ENCODE results near the gene LRRN1.
"Not testable (repeated sequence)": the region's sequence is repeated elsewhere in the genome, so short reads cannot be mapped to it uniquely, and the experiment has no call there.

LRRN1 gene

DNA sequence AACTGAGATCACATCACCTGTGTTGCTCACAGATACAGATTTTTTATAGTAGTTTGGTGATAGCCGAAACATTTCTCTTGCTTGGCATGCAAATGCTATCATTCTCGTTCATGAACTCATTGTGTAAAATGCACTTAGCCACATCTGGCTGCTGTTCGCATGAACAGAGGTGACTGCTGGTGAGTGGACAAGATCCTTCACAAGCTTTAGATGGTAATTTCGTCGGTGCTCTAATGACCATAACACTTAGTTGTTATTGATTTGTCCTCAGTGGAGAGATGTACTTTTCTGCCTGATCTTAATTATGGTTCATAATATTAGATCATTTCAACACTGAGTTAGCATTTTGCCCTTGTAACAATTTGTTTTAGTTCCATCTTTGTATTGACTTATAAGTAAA, 13.8 kb downstream of the LRRN1 start:
- no peak for DNase-seq (ENCODE audit: low spot score)

DNA sequence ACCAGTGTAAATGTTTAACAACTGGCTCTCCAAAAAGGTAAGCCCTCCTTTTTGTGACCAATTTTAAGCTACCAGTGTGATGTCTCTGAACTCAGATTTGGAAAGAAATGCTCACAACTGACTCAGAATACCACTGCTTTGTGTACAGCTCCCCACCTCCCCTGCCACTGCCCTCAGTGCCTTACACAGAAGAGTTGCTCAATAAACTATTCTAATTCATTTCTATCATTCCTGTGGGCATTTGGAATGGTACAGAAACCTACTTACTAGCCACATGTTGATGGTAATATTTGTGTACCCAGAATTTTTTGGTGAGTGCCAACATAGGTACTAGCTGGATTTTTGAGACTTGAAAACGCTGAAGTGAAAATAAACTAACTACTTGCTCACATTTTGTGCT, 16.0 kb downstream of the LRRN1 start:
- DNase-seq (ENCODE audit: low spot score): no peak

DNA sequence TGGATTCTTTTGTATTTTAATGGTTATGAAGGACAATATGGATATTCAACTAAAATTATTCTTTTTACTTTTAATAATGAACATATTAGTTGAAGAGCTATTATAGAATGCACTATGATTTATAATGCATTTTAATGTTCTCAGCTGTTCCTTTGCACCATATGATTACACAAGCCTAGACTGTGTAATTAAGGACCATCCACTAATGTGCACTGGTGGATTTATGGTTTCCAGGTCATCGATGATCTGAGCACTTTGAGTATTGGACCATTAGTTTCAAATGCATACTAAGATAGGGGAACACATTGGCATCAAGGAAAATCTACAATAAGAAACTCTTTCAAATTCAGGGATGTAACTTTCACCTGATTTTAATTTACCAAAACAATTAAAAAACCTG, 16.8 kb downstream of the LRRN1 start:
- DNase-seq (ENCODE audit: low spot score): no peak

DNA sequence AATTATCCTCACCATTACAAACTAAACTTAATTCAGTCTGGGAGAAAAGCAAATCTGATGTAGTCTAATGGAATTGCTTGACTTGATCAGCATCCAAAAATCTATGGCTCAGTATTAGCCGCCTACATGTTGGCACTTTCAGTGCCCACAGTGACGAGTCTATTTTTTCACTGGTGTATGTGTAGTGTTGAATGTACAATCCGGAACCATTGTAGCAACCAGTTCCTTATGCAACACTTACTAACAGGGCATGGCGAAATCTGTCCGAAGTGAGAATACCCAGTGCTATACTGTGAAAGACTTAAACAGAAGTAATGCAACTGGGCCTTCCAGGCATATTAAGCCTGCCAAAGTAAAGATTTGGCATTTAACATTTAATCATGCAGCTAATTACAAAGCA, 18.6 kb downstream of the LRRN1 start:
- no peak for DNase-seq (ENCODE audit: low spot score)

DNA sequence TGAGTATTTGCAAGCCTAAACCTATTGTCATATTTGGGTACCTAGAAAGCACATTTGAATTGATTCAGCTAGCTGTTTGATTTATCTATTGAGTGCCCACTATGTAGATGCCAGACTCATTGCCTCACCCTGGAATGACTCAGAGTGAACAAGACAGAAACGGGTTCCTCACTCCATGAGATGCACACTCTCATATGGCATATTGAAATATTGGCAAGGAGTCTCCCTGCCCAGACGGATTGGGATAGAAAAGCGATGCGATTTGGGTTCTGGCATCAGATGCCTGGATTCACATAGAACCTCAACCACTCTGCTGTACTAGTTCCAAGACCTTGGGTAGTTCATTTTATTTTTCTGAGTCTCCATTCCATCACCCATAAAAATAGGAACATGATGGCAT, 22.5 kb downstream of the LRRN1 start:
- no peak for DNase-seq (ENCODE audit: low spot score)

DNA sequence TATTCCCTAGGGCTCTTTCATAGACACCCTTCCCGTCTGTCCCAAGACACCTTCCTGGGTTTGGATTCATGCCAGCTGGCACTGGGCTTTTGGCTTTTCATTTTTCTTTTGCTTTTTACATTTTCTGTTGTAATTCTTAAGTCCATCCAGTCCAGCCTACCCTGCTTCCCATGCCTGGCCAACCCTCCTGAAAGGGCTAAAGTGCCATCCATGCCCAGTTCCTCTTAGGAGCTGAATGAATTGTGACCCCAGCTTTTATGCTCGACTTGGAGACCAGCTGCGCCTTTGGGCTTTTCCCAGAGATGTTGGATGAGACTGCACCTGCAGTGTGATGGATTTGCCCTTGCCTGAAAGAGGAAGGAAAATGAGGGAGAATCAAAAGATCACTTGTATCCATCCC, 25.8 kb downstream of the LRRN1 start:
- DNase-seq (ENCODE audit: low spot score): no peak

DNA sequence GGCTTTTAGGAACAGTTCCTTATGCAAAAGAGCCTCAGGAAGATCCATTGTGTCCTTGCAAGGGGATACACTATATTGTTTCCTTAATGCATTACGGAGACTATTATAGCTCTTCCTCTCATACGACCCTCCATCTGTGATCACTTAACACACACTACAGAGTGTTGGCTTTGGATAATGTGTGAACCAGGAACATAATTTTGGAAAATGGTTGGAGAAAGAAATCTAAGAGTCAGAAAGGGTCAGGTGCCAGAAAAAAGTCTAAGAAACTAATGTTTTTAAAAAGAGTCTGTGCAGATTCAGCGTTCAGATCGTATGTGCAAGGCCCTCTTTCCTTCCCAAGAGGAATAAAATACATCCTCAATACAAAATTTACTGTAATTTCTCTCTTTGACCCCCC, 27.3 kb downstream of the LRRN1 start:
- no peak for DNase-seq (ENCODE audit: low spot score)

DNA sequence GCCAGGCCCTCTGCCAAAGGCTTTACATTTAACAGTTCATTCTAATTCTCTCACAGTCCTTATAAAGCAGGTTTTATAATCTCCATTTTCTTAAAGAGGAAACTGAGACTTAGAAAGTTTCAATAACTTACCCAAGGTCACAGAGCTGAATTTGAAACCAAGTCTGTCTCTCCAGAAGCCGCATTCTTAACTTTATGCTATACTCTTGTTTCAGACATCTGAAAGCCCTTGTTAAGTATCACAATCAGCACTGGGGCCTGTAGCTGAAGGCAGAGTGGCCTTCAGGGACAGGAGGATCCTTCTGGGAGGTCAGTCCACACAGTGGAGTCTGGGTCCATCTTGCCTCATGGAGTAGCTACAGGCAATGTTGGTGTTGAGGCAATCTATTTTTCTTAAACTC, 27.9 kb downstream of the LRRN1 start:
- DNase-seq (ENCODE audit: low spot score): no peak

DNA sequence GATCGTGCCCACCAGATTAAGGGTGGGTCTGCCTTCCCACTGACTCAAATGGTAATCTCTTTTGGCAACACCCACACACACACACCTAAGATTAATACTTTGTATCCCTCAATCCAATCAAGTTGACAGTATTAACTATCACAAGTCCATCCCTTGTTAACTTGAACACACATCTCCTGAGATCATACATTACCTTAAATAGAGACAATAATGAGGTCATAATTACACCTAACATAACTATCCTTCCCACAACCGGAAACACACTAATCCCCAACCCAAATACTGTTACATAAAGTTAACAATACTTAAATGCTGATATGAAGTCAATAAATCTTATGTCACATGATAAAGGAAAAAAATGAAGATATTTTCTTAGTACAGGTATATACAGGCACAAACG, 29.2 kb downstream of the LRRN1 start:
- DNase-seq (ENCODE audit: low spot score): not testable (repeated sequence)

DNA sequence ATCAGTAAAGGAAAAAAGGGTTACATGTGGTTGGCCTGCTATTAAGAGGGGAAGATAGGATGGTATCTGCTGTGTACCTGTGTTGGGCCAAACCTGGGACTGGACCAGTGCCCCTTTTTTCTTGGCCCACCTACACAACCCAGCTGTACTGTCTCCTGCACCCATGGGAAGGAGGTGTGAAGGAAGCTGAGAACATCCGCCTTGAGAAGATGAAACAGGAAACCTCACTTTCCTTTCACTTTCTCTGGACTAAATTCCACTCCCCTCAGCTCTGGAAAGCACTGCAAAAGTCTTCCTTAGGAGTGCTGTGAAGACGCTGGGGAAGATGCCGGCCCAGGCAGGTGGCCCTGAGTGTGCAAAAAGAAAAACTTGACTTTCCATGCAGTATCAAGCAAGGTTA, 37.6 kb downstream of the LRRN1 start:
- no peak for DNase-seq (ENCODE audit: low spot score)

DNA sequence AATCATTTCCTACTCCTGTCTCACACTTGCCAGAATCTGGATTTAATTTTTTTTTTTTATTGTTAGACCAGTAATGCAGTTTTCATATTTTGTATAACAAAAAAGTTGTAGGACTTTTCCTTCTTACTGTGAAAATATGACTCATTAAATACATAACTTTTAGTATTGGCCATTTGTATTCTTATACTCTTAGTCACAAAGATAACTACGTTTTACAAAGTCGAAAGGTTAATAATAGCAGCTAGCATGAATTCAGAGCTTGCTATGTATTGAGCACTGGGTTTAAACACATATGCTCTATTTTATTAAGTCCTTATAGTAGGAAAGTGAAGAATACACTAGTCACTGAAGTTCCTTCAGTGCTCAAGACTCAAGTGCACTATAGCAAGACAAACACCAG, 43.1 kb downstream of the LRRN1 start:
- DNase-seq (ENCODE audit: low spot score): no peak

DNA sequence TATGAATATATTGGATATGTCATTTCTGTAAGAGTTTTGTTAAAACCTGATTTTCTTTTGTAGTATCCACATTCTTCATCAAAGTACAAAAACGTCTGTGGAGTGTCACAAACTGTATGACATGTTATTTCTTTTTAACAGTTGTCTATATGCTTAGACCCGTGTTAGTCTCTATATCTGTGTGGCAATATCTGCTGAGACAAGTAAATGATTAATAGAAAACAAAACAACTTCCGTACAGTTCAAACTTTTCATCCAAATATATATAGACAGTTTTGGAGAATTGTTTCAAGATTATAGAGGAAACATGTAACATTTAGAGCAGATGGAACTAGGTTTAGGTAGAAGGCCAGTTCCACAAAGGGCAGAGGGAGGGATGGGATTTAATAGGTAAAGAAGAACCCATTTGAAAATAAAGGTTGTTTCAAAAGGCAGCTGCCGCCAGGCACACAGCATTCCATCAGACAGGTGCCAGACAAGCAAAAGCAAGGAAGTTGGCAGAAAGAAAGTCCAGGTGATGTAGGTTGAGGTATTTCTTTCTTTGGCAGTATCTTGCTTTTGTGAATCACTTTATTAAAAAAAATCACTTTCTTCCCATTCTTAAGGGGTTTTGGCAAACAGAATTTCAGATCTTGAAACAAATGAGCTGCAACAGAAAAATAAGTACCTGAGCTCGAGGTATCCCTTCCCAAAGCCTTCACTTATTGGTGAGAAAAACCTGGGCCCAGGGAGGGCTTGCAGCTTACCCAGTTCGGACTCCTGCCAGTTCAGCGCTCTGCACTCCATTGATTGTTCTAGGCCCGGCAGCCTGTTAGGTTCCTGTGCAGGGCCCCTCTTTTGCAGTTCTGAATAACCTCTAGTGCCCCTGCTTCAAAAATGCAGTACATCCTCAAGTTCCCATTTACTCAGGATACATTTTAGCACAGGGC, 49.0 kb downstream of the LRRN1 start:
- DNase-seq (ENCODE audit: low spot score): no peak

DNA sequence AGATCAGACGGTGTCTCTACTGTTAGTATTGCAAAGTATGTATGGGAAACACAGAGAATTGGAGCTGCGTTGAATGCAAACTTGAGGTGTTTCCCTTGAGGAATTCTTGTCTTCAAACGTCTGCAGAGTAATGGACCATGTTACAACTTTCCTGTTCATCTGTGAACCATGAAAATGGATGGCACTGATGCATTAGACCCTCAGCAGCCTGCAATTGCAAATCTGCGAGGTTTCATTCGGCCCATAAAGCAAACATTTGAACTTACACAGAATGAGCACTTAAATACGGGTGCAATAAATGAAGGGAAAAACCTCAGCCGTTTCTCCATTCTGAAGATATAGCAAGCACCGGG, 49.7 kb downstream of the LRRN1 start:
- DNase-seq (ENCODE audit: low spot score): no peak

DNA sequence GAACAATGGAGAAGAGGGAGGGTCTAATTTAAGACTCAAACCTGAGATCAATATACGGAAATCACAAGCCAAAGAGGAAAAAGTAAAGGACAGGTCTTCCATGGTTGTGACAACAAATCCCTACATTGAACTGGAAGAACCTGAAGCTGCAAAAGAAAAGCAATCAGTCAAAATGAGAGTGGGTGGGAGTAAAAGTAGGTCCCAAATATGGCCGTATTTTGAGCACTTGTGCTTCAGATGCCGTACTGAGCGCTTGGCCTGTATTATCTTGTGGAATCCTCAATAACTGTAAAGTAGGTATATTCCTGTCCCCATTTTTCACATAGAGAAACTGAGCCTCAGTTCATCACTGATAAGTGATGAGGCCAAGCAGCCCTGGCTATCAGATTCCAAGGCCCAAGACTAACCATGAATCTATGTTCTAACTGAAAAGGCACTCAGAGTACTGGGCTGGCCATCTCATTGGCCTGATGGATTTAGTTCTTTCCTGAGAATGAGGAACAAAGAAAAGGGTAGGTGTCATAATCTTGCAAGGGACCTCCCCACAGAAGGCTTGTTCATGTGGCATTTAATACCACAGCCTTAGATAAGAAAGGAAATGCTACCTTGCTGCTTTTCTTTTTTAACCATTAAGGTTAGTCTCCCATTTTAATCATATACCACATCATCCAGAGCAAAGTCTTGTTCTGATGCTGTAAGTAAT, 52.5 kb downstream of the LRRN1 start:
- no peak for DNase-seq (ENCODE audit: low spot score)

DNA sequence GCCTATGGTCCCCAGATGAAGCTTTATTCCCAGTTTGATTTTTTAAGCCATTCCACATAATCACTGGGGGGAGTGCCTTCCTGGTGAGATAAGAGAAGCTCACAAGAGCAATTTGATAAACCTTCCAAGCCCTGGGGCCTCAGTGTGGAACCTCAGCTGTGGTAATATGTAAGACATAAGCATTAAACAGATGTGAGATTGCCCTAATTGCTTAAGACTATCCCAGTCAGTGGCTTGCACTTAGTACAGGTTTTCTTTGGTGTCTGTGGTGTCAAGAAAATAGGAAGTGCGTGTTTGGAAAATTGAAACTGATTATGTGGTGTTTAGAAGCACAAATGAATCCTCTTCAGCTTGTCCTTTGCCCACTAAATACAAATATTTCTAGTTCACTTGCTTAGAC, 54.3 kb downstream of the LRRN1 start:
- no peak for DNase-seq (ENCODE audit: low spot score)

DNA sequence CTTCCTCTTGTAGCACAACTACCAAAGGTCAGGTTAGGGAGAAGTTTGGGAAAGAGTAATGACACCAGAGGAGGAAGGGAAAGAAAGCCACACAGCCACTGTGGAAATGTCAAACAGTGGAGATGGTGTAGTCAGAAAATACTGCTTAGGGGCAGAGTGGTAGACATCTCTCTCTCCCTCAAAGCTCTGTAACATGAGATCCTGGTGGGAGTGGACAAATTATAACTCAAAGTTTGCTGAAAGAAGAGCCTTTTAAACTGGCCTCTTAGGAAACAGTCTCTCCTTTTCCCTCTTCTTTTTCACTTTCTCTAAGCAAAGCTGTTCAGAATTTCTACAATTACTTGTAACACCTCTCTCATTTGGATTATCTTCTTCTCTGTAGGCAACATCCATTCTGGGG, 55.8 kb downstream of the LRRN1 start:
- no peak for DNase-seq (ENCODE audit: low spot score)

DNA sequence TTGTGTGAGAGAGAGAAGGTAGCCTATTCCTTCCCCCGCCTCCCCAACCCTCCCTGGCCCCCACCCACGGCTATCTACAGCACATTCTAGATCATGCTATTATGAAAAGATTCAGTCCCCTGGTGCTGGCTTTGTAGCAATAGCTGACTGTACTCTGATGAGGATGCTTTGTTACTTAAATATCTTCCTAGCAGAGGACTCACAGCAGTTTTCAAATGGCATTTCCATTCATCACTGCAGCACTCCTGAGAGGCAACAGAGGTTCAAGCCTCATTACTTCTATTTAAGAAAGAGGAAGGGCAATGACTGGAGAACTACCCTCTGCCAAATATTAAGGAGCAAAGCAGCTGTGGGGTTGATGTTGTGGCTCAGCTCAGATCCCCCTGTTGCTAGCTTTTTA, 61.0 kb downstream of the LRRN1 start:
- no peak for DNase-seq (ENCODE audit: low spot score)

DNA sequence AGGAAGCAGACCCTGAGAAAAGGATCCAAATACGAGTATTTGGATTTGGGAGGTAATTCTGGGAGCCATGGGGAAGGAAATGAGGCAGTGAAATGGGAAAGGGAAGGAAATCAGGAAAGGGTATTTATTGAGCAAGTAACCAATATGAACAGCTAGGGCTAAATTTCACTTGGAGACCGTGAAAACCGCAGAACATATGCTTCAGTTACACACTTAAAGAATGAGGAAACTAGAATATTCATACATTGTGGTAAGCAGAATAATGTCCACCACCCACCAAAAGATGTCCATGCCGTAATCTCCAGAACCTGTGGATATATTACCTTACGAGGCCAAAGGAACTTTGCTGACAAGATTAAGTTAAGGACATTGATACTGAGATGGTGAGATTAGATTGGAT, 63.3 kb downstream of the LRRN1 start:
- DNase-seq (ENCODE audit: low spot score): no peak

DNA sequence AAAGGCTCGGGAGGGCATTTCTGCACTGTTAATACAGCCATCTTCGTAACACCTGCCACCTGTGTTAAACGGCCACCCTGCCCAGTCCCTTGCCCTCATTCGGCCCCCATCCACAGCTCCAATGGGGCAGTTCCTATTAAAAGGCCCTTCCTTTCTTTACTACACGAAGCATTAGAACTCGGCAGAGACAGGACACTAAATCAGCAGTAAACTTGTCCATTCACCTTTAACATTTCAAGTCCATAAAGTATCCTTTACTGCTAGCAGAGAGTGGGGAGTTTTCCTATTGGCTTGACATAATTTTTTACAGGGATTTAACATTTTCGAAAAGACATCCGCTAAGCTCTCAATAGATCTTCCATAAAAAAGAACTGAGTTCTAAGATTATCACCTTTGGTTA, 76.3 kb downstream of the LRRN1 start:
- no peak for DNase-seq (ENCODE audit: low spot score)

DNA sequence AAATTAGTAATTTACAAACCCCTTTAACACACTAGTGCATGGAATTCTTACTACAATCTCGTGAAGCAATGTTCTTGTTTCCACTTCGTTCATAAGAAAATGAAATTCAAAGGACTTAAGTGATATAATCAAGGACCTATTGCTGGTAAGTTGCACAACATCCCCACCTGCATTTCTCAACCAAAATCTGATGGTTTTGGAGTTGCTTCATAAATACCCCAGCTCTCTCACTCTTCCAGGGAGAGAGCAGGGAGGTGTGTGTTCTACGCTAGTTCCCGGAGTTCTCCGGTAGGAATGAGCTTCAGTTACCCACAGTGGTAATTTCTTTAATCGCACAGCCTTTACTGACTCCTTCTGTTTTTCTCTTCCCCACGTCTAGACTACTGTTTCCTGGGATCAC, 81.8 kb downstream of the LRRN1 start:
- no peak for DNase-seq (ENCODE audit: low spot score)

DNA sequence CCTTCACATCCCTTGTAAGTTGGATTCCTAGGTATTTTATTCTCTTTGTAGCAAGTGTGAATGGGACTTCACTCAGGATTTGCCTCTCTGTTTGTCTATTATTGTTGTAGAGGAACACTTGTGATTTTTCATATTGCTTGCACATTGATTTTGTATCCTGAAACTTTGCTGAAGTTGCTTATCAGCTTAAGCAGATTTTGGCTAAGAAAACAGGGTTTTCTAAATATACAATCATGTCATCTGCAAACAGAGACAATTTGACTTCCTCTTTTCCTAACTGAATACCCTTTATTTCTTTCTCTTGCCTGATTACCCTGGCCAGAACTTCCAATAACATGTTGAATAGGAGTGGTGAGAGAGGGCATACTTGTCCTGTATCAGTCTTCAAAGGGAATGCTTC, 88.1 kb downstream of the LRRN1 start:
- DNase-seq (ENCODE audit: low spot score): not testable (repeated sequence)

DNA sequence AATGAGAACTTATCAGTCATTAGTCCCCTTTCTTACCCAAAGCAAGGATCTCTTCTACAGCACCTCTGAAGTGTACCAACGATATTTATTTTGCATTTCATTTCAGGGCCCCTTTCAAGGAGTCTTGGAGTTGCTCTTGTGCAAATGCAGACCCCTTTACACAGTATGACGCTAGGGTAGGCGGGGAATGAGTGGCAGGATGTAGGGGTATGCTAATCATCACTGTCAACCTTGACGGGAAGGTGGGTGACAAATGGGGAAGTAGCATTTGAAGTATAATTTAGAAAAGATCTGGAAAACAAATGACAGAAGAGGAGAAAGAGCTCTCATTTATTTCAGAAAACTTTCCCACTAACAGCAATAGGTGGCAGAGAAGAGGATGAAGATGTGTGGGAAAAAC, 94.4 kb downstream of the LRRN1 start:
- DNase-seq (ENCODE audit: low spot score): peak; percentile 4

Measured in NAMALWA (cell line).